DMS 273 (cell line): ENCODE data around the gene TPK1.
"Not testable (repeated sequence)": the region's sequence is repeated elsewhere in the genome, so short reads cannot be mapped to it uniquely, and the experiment has no call there.

ENCODE experiments used
- DNase-seq: peaks from one replicate; lab custom pipeline; 2025; ENCODE audit not compliant: unreplicated experiment; lab: John Stamatoyannopoulos, UW

TPK1 gene

DNA sequence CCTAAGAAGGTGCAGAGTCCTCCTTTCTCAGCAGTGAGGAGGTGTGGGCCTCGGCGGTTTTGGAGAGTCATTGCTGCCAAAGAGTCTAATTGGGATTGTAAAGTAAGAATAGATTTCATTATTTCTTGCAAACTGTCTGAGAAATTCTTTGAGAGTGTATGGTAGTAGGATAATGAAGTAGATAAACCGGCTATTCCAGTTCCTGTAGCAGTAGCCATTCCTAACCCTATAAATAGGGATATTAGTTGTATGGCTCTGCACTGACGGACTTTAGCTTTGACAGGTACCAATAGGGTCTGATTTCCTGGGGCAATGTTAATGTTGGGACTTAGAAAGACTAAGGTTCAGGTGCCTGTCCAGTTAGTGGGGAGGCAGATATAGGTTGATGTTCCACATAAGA is 416.9 kb downstream of the TPK1 start:
- not testable (repeated sequence) for DNase-seq

DNA sequence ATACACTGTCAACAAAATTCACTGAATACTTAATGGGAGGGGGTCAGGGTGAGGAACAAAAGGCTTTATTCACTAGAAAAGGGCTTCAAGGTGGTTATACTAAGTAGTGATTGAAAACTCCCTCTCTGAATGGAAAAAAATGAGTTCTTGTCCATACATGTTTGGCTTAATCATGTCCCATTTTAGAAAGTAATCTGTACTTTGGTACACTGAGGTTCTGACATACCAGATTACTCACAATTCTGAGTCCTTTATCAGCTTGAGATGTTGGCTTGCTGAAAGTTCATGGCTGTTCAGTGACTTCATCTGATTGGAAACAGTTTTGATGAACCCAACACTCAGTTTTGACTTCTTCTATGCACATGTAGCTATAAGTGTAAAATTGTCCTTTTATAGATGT is 419.5 kb downstream of the TPK1 start:
- DNase-seq: no peak

DNA sequence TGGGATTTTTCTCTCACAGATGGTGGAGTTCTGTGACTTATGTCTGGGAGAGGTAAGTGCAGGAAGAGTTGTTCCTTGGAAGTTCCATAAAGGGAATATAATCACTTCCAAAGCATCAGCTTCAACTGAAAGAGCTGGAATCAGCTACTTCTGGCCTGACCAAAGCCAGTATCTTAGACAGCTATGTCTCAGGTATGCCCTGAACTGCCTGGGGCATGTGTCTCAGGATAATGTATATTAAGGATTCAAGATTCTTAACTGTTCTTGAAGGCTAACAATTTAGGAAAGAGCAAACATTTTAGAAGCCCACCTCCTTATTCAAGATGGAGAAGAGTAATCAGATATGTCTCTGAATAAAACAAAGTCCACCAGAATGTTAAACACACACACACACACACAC is 420.0 kb downstream of the TPK1 start:
- DNase-seq: no peak

DNA sequence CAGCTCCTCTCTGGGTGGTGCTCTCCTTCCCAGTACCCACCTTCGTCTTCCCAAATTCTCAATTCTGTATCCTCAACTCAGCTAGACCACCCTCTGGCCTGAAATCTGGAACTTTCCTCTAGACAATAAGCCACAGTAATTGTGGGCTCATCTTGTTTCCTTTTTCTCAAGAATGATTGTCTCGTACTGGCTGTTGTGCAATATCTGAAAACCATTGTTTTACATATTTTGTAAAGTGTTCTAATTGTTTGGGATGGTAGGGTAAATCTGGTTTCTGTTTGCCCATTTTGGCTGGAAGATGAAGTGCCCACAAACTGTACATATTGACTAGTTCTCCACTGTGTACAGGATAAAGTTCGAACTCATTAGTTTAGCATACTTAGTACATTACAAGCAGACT is 421.0 kb downstream of the TPK1 start:
- DNase-seq: no peak

DNA sequence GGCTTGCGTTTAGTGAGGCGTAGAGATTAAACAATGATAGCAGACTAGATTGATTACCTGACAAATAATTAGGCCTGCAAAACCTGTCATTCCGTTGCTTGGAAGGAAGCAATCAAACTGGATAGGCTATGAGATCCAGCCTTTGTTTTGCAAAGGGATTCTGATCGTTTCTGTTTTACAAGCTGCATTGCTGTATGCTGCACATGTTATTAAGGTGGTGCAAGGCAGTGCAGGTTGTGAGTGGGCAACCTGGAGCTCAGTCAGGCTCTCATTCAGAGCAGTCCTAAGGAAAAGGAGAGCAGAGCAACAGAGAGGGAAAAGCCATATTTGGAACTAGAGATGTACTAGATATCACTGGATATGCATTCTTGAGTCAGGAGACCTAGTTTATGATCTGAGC is 425.4 kb downstream of the TPK1 start:
- DNase-seq: no peak

DNA sequence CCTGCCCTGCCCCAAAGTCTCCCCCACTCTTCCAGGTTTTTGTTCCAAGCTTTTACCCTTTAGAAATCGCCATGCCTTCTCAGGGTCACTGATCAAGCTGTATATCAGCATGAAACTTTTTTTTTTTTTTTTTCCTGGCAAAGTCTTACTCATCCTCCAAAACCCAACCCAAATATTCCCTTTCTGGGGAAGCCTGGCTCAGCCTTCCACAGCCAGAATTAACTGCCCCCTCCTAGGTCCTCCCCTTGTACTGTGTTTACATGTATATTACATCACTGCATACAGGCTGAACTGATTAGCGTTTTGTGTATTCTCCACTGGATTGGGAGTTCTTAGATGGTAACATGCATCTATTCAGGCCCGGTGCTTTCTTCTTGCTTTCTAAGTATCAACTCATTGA is 427.7 kb downstream of the TPK1 start:
- DNase-seq: no peak

DNA sequence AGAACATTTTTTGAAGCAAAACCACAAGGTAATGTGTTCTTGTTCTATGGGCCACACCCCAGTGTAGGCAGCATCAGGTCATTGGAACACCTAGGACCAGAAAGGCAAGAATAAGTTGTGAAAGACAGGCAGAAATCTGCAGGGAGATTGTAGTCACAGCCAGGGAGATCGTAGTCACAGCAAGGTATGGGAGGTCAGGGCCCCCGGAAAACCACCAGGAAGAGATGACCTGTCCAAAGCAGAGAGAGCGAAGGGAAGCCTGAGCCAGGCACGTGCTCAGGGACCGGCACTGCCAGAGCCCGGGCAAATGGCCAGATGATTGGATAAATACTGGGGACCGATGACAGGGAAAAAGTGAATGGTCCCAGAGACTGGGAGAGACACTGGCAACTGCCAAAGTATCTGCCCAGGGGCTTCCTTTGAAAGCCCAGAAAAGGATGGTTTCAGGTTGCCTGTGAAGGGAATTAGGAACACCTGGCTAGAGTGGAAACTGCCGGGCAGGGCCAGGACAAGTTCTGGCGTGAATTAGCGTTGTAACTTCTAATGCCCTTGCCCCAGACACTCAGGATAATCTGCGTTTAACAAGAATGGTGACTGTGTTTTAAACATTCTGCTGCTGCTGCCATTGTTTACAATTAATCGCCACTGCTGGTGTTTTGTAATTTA is 428.5 kb downstream of the TPK1 start:
- DNase-seq: no peak

DNA sequence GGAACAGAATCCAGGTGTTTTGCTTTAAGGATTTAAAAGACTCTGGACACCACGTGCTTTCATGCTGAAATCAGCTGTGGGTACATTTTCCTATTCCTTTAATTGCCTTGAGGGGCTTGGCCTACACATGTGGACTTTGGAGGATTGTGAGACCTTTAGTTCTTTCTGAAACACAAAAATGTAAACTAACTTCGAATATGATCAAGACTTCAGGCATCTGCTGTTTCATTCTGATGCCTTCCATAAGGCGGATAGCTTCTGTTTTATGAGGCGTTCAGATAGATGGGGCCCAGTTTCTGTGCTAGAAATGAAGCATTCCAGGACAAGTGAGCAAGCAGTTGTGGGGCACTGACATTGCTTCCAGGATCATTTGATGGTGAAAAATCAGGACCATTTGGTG is 430.9 kb downstream of the TPK1 start:
- DNase-seq: no peak

DNA sequence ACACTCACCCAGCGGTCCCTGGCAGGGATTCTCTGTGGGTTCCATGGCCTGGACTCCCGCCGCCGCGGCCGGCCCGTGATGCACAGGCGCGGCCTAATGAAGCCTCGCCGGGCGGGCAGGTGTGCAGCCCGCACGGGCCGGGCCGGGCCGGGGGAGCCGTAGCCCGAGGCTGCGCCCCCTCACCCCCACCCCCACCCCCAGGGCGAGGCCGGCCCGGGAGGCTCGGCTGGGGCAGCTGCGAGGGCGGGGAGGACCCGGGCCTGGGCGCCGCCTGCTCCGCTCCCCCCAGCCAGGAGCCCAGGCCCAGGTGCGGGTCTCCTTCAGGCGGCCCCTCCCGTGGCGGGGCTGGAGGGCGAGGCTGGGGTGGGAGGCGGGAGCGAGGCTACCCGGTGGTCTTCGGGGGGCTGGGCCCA is 432.2 kb downstream of the TPK1 start, which contains the start of gene NOBOX:
Gene NOBOX, minus strand, starts transcription at position 45 of the 413 bp plus-strand sequence.
- DNase-seq: no peak

DNA sequence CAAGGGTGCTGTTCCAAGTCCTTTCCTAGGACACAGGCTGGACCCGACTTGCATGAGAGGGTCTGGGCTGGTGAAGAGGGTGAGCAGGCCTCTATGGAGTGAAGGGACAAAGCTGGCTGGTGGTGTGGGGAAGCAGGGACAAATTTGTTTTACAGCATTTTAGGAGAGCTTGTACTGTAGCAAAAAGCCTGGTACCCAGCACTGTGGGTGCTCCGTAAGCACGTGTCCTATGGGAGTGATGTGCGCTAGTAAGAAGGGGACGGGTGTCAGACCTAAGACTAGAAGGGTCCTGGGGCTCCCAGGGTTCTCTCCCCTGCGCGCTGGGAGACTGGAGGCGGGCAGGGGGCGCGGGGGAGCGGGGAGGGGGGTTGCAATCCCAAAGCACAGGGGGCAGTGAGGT is 432.8 kb downstream of the TPK1 start:
- no peak for DNase-seq
